ENCODE measurements around the gene HDGFL1.

The HDGFL1 gene

GRCh38 chr6:22593895-22594294, 24.5 kb downstream of the HDGFL1 start:
- no peak for DNase-seq

GRCh38 chr6:22596011-22596410, 26.6 kb downstream of the HDGFL1 start:
- DNase-seq = no peak

- DNase-seq = no peak
These were observed 29.0 kb downstream of the HDGFL1 start for GRCh38 chr6:22598339-22598738.

GRCh38 chr6:22600059-22600458, 30.7 kb downstream of the HDGFL1 start:
- no peak for DNase-seq

- DNase-seq = no peak
These were observed 32.6 kb downstream of the HDGFL1 start for GRCh38 chr6:22601984-22602383.

GRCh38 chr6:22605736-22606135, 36.4 kb downstream of the HDGFL1 start:
- no peak for DNase-seq

- no peak for DNase-seq
These were observed 40.8 kb downstream of the HDGFL1 start for GRCh38 chr6:22610127-22610526.

- DNase-seq = no peak
These were observed 42.9 kb downstream of the HDGFL1 start for GRCh38 chr6:22612236-22612635.

GRCh38 chr6:22613051-22613450, 43.7 kb downstream of the HDGFL1 start:
- no peak for DNase-seq

- DNase-seq = no peak
These were observed 44.3 kb downstream of the HDGFL1 start for GRCh38 chr6:22613695-22614094.

GRCh38 chr6:22614547-22614946, 45.2 kb downstream of the HDGFL1 start:
- no peak for DNase-seq

GRCh38 chr6:22621028-22621427, 51.7 kb downstream of the HDGFL1 start:
- no peak for DNase-seq
